Ovary (tissue), 3 donors: ENCODE results near the gene SLC39A3.

Experiments
- CTCF ChIP-seq, 3 donors: fragments of 450-650 bp in 2 of 3; fragments of 200-600 bp in 1 of 3; IDR thresholded peaks; one replicate each; pipeline versions ENCODE4 v1.5.1 to v1.8.0; 2016 to 2022; ENCODE audit warnings: antibody characterized with exemption in 3 of 3, mild to moderate bottlenecking in 1 of 3
- POLR2A ChIP-seq: fragments of 450-650 bp; IDR thresholded peaks from one replicate; pipeline ENCODE4 v1.6.1; 2017; ENCODE audit warnings: antibody characterized with exemption, mild to moderate bottlenecking, moderate library complexity
- donor health status: DM: no; HTN: no; CAD: no.

- TF ChIP-seq POLR2A, result no peak
- no peak for TF ChIP-seq CTCF (IDR thresholded peaks at IDR 0.05)
These were observed 28.0 kb downstream of the SLC39A3 start for GRCh38 chr19:2711875-2712205.
